ENCODE results near the gene MTMR10. TPM values are rescaled to one million over a fixed set of nuclear protein-coding genes. Genes with fewer than 3 reads are reported as not detected.

MTMR10 gene
- total RNA-seq, 1 donor from 2014 or later = 34.8 TPM

GRCh38 chr15:30973379-30973778, 18.0 kb downstream of the MTMR10 start:
- DNase-seq = no peak
- intact Hi-C loops (cut with micrococcal nuclease) = no loop called here
- no peak for ATAC-seq

- intact Hi-C loops (cut with micrococcal nuclease) = loop anchor here (10.0 kb wide), 1 partner anchor 55 kb away; no protein-coding TSS in a partner anchor
- ATAC-seq = peak; percentile 36
- DNase-seq = no peak
Measured at GRCh38 chr15:30969724-30970123, 21.7 kb downstream of the MTMR10 start.

- no peak for DNase-seq
- ATAC-seq = no peak
- intact Hi-C loops (cut with micrococcal nuclease) = loop anchor here (10.0 kb wide), 1 partner anchor 49 kb away; no protein-coding TSS in a partner anchor
Measured at GRCh38 chr15:30963681-30964080, 27.7 kb downstream of the MTMR10 start.

- no peak for ATAC-seq
- no peak for DNase-seq
- intact Hi-C loops (cut with micrococcal nuclease) = loop anchor here (10.0 kb wide), 1 partner anchor 48 kb away; no protein-coding TSS in a partner anchor
Measured at GRCh38 chr15:30962659-30963058, 28.8 kb downstream of the MTMR10 start.

GRCh38 chr15:30962079-30962478, 29.3 kb downstream of the MTMR10 start:
- intact Hi-C loops (cut with micrococcal nuclease) = loop anchor here (10.0 kb wide), 1 partner anchor 47 kb away; no protein-coding TSS in a partner anchor
- ATAC-seq (peak; percentile 86), DNase-seq (peak; percentile 38)

GRCh38 chr15:30958219-30958618, 33.2 kb downstream of the MTMR10 start:
- no peak for ATAC-seq
- DNase-seq = no peak
- intact Hi-C loops (cut with micrococcal nuclease) = no loop called here

- DNase-seq (no peak), ATAC-seq (no peak)
- intact Hi-C loops (cut with micrococcal nuclease) = no loop called here
Measured at GRCh38 chr15:30956216-30957124, 35.0 kb downstream of the MTMR10 start.

GRCh38 chr15:30954674-30955073, 36.8 kb downstream of the MTMR10 start:
- no peak for ATAC-seq
- DNase-seq = no peak
- intact Hi-C loops (cut with micrococcal nuclease) = no loop called here

- ATAC-seq = peak; percentile 75
- intact Hi-C loops (cut with micrococcal nuclease) = no loop called here
- DNase-seq = peak; percentile 47
Measured at GRCh38 chr15:30953731-30954378, 37.6 kb downstream of the MTMR10 start.

- DNase-seq (no peak), ATAC-seq (peak; percentile 88)
- intact Hi-C loops (cut with micrococcal nuclease) = no loop called here
Measured at GRCh38 chr15:30953183-30953582, 38.2 kb downstream of the MTMR10 start.

- DNase-seq (no peak), ATAC-seq (no peak)
- intact Hi-C loops (cut with micrococcal nuclease) = no loop called here
Measured at GRCh38 chr15:30943654-30944335, 47.6 kb downstream of the MTMR10 start.

- ATAC-seq (no peak), DNase-seq (no peak)
- intact Hi-C loops (cut with micrococcal nuclease) = no loop called here
Measured at GRCh38 chr15:30941520-30941919, 49.9 kb downstream of the MTMR10 start.

- no peak for ATAC-seq
- DNase-seq = no peak
- intact Hi-C loops (cut with micrococcal nuclease) = no loop called here
Measured at GRCh38 chr15:30940359-30940758, 51.1 kb downstream of the MTMR10 start.

GRCh38 chr15:30939161-30939560, 52.3 kb downstream of the MTMR10 start:
- no peak for DNase-seq
- ATAC-seq = peak; percentile 34
- intact Hi-C loops (cut with micrococcal nuclease) = no loop called here

GRCh38 chr15:30933293-30933692, 58.1 kb downstream of the MTMR10 start:
- intact Hi-C loops (cut with micrococcal nuclease) = no loop called here
- ATAC-seq (no peak), DNase-seq (no peak)

GRCh38 chr15:30930422-30930821, 61.0 kb downstream of the MTMR10 start:
- ATAC-seq (no peak), DNase-seq (no peak)
- intact Hi-C loops (cut with micrococcal nuclease) = no loop called here

GRCh38 chr15:30929982-30930381, 61.4 kb downstream of the MTMR10 start:
- no peak for DNase-seq
- intact Hi-C loops (cut with micrococcal nuclease) = no loop called here
- ATAC-seq = no peak

GRCh38 chr15:30929064-30929669, 62.3 kb downstream of the MTMR10 start:
- intact Hi-C loops (cut with micrococcal nuclease) = no loop called here
- ATAC-seq (no peak), DNase-seq (no peak)

GRCh38 chr15:30928076-30928475, 63.4 kb downstream of the MTMR10 start:
- ATAC-seq = no peak
- intact Hi-C loops (cut with micrococcal nuclease) = no loop called here
- no peak for DNase-seq

Data from left ventricle myocardium superior (tissue), 1 donor.